HepG2 (cell line): ENCODE measurements around the gene TEKT5. TPM values are rescaled to one million over a fixed set of nuclear protein-coding genes. Genes with fewer than 3 reads are reported as not detected.
A peak's percentile ranks its signal among the peaks of the same experiment; 100 is the strongest.

Source experiments
- ATF1 ChIP-seq: IDR thresholded peaks from 2 replicates; pipeline ENCODE4 v1.6.1; 2016; ENCODE audit warnings: mild to moderate bottlenecking, control low read depth
- DNMT1 ChIP-seq: sonication (generic); formaldehyde crosslinking; IDR thresholded peaks from 2 replicates; pipeline ENCODE4 v1.5.1; 2020; ENCODE audit warnings: mild to moderate bottlenecking, missing genetic modification reagents
- FOXC1 ChIP-seq: sonication (generic); formaldehyde crosslinking; IDR thresholded peaks from 2 replicates; pipeline ENCODE4 v1.8.0; 2022; ENCODE audit warnings: mild to moderate bottlenecking, missing genetic modification reagents, borderline replicate concordance
- FOXO1 ChIP-seq: sonication (generic); formaldehyde crosslinking; IDR thresholded peaks from 2 replicates; pipeline ENCODE4 v1.4.0; 2020; ENCODE audit warnings: missing genetic modification reagents
- HNRNPH1 ChIP-seq: fragments of 200-400 bp; formaldehyde crosslinking; optimal IDR thresholded peaks from 2 replicates; pipeline ENCODE3; 2017; ENCODE audit warnings: mild to moderate bottlenecking, low read depth, low read length
- HNRNPL ChIP-seq: fragments of 200-400 bp; formaldehyde crosslinking; IDR thresholded peaks from 2 replicates; pipeline ENCODE4 v1.6.1; 2017; ENCODE audit warnings: mild to moderate bottlenecking, low read depth, low read length
- KMT2B ChIP-seq: IDR thresholded peaks from 2 replicates; pipeline ENCODE4 v1.6.1; 2016; ENCODE audit warnings: missing genetic modification reagents, missing compliant biosample characterization
- MAZ ChIP-seq, 2 experiments: sonication (generic) in 1 of 2; formaldehyde crosslinking in 1 of 2; IDR thresholded peaks; 2 replicates each; pipeline versions ENCODE4 v1.5.0 to v1.6.1; 2012 to 2020; ENCODE audit warnings: low read depth in 2 of 2, mild to moderate bottlenecking in 2 of 2, borderline replicate concordance in 1 of 2, improper control_type of control experiment in 1 of 2, low read length in 1 of 2, missing genetic modification reagents in 1 of 2, moderate library complexity in 1 of 2
- NONO ChIP-seq, 2 experiments: fragments of 450-650 bp in 1 of 2; sonication (generic) in 1 of 2; formaldehyde crosslinking in 1 of 2; IDR thresholded peaks in 1 of 2; conservative IDR thresholded peaks in 1 of 2; 2 replicates each; pipeline versions ENCODE4 v1.6.1 to v1.8.0; 2017 to 2022; ENCODE audit warnings: mild to moderate bottlenecking in 1 of 2, missing genetic modification reagents in 1 of 2, moderate library complexity in 1 of 2
- RBAK ChIP-seq: sonication (generic); formaldehyde crosslinking; IDR thresholded peaks from 2 replicates; pipeline ENCODE4 v1.5.1; 2020; ENCODE audit warnings: mild to moderate bottlenecking, missing genetic modification reagents
- RNF2 ChIP-seq: fragments of 450-650 bp; conservative IDR thresholded peaks from 2 replicates; pipeline ENCODE4 v1.6.1; 2016; ENCODE audit warnings: low read depth
- SIN3B ChIP-seq: fragments of 150-350 bp; IDR thresholded peaks from 2 replicates; pipeline ENCODE4 v1.6.1; 2014; ENCODE audit warnings: low read length
- TSC22D2 ChIP-seq: sonication (generic); formaldehyde crosslinking; IDR thresholded peaks from 2 replicates; pipeline ENCODE4 v1.5.1; 2020; ENCODE audit warnings: missing genetic modification reagents, mild to moderate bottlenecking, borderline replicate concordance
- ZBTB20 ChIP-seq: sonication (generic); formaldehyde crosslinking; IDR thresholded peaks from 2 replicates; pipeline ENCODE4 v1.8.1; 2023; ENCODE audit warnings: missing genetic modification reagents, low read depth, mild to moderate bottlenecking, borderline replicate concordance
- ZFP1 ChIP-seq: IDR thresholded peaks from 2 replicates; pipeline ENCODE4 v1.6.1; 2016
- ZKSCAN1 ChIP-seq: fragments of 150-350 bp; IDR thresholded peaks from 2 replicates; pipeline ENCODE4 v1.6.1; 2014; ENCODE audit warnings: low read length
- ZNF251 ChIP-seq: sonication (generic); formaldehyde crosslinking; IDR thresholded peaks from 2 replicates; pipeline ENCODE4 v1.9.0; 2021; ENCODE audit warnings: mild to moderate bottlenecking, missing genetic modification reagents
- ZNF33A ChIP-seq: sonication (generic); formaldehyde crosslinking; IDR thresholded peaks from 2 replicates; pipeline ENCODE4 v1.5.1; 2020; ENCODE audit warnings: missing genetic modification reagents, mild to moderate bottlenecking, moderate library complexity, borderline replicate concordance
- ZNF549 ChIP-seq: sonication (generic); formaldehyde crosslinking; IDR thresholded peaks from 2 replicates; pipeline ENCODE4 v1.5.0; 2020; ENCODE audit warnings: missing genetic modification reagents
- ZNF563 ChIP-seq: sonication (generic); formaldehyde crosslinking; IDR thresholded peaks from 2 replicates; pipeline ENCODE4 v1.8.0; 2022; ENCODE audit warnings: mild to moderate bottlenecking, moderate library complexity, missing genetic modification reagents
- ZNF672 ChIP-seq: sonication (generic); formaldehyde crosslinking; IDR thresholded peaks from 2 replicates; pipeline ENCODE4 v1.8.1; 2022; ENCODE audit warnings: missing genetic modification reagents
- ZNF839 ChIP-seq: sonication (generic); formaldehyde crosslinking; IDR thresholded peaks from 2 replicates; pipeline ENCODE4 v1.4.0; 2020; ENCODE audit warnings: missing genetic modification reagents, mild to moderate bottlenecking, borderline replicate concordance
- ZNF850 ChIP-seq: sonication (generic); formaldehyde crosslinking; conservative IDR thresholded peaks from 2 replicates; pipeline ENCODE4 v1.9.0; 2021; ENCODE audit warnings: mild to moderate bottlenecking, missing genetic modification reagents
- polyA plus RNA-seq, 8 experiments: library from polyadenylated mRNA; depleted of rRNA in 3 of 8; stranded (reverse) in 7 of 8; unstranded in 1 of 8; fragments of >200 nt; fragmentation: Illumina TruSeq in 4 of 8; extraction: Trizol in 4 of 8; gene quantifications; 2 replicates each; pipeline versions ENCODE4 v1.2.1 to v1.2.3, GENCODE V29; 2011 to 2016; ENCODE audit warnings: low read depth in 4 of 8, missing spikeins in 1 of 8, mixed read lengths in 1 of 8; ENCODE audit not compliant: insufficient read depth in 1 of 8
- total RNA-seq, 5 experiments: library from RNA; depleted of rRNA; stranded (reverse); fragments of >200 nt; fragmentation: Illumina TruSeq; extraction: Trizol; gene quantifications; 2 replicates each; pipeline ENCODE4 v1.2.3, GENCODE V29; 2016; ENCODE audit warnings: low read depth in 1 of 5
- TF ChIP-seq, protein P1 (sequence below): sonication (generic); formaldehyde crosslinking; IDR thresholded peaks from 2 replicates; pipeline ENCODE4 v1.4.0; 2020; ENCODE audit warnings: mild to moderate bottlenecking, missing genetic modification reagents, borderline replicate concordance

The TEKT5 gene
- total and polyA plus RNA-seq, 2 of the 13 experiments (the other 11 are each of a cell fraction or from before 2014, with no cell fraction given), result 0.16 TPM; not detected in 1

DNA sequence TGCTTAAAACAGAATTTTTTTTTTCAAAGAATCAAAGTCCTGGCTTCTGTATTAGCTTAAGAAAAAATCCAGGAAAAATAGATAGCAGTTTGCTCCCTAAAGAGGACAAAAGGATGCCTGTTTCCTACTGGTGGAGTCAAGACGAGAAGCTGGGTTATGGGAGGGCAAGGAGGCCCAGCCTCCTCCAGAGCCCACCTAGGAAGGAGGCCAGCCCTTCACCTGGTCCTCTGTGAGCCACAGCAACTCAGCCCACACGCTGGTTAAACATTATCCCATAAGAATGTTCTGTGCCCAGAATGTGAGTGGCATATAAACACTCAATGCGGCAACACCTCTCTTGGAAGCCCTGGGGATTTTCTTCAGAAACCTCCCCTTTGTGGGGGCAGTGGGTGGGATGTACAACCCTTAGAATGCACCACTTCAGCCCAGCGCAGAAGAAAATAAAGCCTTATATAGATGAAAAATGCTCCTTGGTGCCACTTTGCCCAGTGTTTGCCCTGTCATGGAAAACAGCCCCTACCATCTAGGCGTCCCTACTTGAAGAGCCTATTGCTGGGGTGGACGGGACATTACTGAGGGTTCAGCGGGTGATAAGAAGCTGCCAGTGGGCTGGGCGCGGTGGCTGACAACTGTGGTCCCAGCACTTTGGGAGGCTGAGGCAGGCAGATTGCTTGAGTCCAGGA lies 48.0 kb downstream of the TEKT5 start (continued):
- TF ChIP-seq TSC22D2 (CRISPR knock-in tag) (no peak), ZNF850 (no peak), ZKSCAN1 (no peak), ZNF672 (CRISPR knock-in tag) (no peak), FOXO1 (CRISPR knock-in tag) (no peak; the same call in 1 of the 2 replicates), ZFP1 (no peak), ZNF251 (CRISPR knock-in tag) (no peak), ZNF839 (no peak), KMT2B (CRISPR knock-in tag) (no peak; the same call in 1 of the 2 replicates), MAZ (IDR thresholded peaks at IDR 0.05; ENCODE audit: borderline replicate concordance, low read depth, low read length) (no peak), MAZ (CRISPR knock-in tag; IDR thresholded peaks at IDR 0.05; ENCODE audit: low read depth) (no peak), ZNF549 (CRISPR knock-in tag) (no peak), RNF2 (no peak), NONO (IDR thresholded peaks at IDR 0.05) (no peak), NONO (CRISPR knock-in tag; conservative IDR thresholded peaks at IDR 0.05) (no peak), FOXC1 (CRISPR knock-in tag) (no peak), ZBTB20 (CRISPR knock-in tag) (no peak), SIN3B (no peak), ATF1 (CRISPR knock-in tag) (no peak), DNMT1 (CRISPR knock-in tag) (no peak), ZNF563 (CRISPR knock-in tag) (no peak), ZNF33A (no peak), HNRNPH1 (no peak), RBAK (CRISPR knock-in tag) (no peak), HNRNPL (peak; percentile 88)
- TF ChIP-seq, protein P1, sequence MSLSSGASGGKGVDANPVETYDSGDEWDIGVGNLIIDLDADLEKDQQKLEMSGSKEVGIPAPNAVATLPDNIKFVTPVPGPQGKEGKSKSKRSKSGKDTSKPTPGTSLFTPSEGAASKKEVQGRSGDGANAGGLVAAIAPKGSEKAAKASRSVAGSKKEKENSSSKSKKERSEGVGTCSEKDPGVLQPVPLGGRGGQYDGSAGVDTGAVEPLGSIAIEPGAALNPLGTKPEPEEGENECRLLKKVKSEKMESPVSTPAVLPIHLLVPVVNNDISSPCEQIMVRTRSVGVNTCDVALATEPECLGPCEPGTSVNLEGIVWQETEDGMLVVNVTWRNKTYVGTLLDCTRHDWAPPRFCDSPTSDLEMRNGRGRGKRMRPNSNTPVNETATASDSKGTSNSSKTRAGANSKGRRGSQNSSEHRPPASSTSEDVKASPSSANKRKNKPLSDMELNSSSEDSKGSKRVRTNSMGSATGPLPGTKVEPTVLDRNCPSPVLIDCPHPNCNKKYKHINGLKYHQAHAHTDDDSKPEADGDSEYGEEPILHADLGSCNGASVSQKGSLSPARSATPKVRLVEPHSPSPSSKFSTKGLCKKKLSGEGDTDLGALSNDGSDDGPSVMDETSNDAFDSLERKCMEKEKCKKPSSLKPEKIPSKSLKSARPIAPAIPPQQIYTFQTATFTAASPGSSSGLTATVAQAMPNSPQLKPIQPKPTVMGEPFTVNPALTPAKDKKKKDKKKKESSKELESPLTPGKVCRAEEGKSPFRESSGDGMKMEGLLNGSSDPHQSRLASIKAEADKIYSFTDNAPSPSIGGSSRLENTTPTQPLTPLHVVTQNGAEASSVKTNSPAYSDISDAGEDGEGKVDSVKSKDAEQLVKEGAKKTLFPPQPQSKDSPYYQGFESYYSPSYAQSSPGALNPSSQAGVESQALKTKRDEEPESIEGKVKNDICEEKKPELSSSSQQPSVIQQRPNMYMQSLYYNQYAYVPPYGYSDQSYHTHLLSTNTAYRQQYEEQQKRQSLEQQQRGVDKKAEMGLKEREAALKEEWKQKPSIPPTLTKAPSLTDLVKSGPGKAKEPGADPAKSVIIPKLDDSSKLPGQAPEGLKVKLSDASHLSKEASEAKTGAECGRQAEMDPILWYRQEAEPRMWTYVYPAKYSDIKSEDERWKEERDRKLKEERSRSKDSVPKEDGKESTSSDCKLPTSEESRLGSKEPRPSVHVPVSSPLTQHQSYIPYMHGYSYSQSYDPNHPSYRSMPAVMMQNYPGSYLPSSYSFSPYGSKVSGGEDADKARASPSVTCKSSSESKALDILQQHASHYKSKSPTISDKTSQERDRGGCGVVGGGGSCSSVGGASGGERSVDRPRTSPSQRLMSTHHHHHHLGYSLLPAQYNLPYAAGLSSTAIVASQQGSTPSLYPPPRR (CRISPR knock-in tag), result 0 out of 2 replicates have a peak, but pooled peaks have one; percentile 9
